K562 (cell line): ENCODE data around the gene GP2. TPM values are rescaled to one million over a fixed set of nuclear protein-coding genes. Genes with fewer than 3 reads are reported as not detected.

Experiments
- C11orf30 ChIP-seq: fragments of 450-650 bp; IDR thresholded peaks from 2 replicates; pipeline ENCODE4 v1.6.1; 2016; ENCODE audit warnings: low read depth, mild to moderate bottlenecking
- EHMT2 ChIP-seq: fragments of 450-650 bp; IDR thresholded peaks from 2 replicates; pipeline ENCODE4 v1.6.1; 2018; ENCODE audit warnings: antibody characterized with exemption
- FOXA1 ChIP-seq: fragments of 450-650 bp; IDR thresholded peaks from 2 replicates; pipeline ENCODE4 v1.6.1; 2016; ENCODE audit warnings: mild to moderate bottlenecking, borderline replicate concordance
- OTX1 ChIP-seq: fragments of 450-650 bp; formaldehyde crosslinking; IDR thresholded peaks from 2 replicates; pipeline ENCODE4 v1.4.0; 2022; ENCODE audit warnings: mild to moderate bottlenecking
- POLR2AphosphoS5 ChIP-seq: IDR thresholded peaks from 2 replicates; pipeline ENCODE4 v1.6.1; 2011; ENCODE audit warnings: mild to moderate bottlenecking, low read depth, low read length, moderate library complexity; ENCODE audit not compliant: control insufficient read depth, insufficient read depth
- SUPT5H ChIP-seq: fragments of 450-650 bp; IDR thresholded peaks from 2 replicates; pipeline ENCODE4 v1.6.1; 2016
- TCF3 ChIP-seq: sonication (generic); formaldehyde crosslinking; IDR thresholded peaks from 2 replicates; pipeline ENCODE4 v1.4.0; 2020; ENCODE audit warnings: mild to moderate bottlenecking, missing genetic modification reagents
- ZNF12 ChIP-seq: sonication (generic); formaldehyde crosslinking; IDR thresholded peaks from 2 replicates; pipeline ENCODE4 v1.4.0; 2020; ENCODE audit warnings: mild to moderate bottlenecking, missing genetic modification reagents
- ZNF507 ChIP-seq: conservative IDR thresholded peaks from 2 replicates; pipeline ENCODE4 v1.6.1; 2017; ENCODE audit warnings: missing genetic modification characterization, missing compliant biosample characterization
- polyA plus RNA-seq, 8 experiments: library from polyadenylated mRNA; depleted of rRNA in 4 of 8; stranded (reverse) in 5 of 8; unstranded in 3 of 8; fragments of >200 nt; fragmentation: Nextera tagmentation in 2 of 8; fragmentation: Illumina TruSeq in 1 of 8; extraction: Ambion mirVana in 2 of 8; extraction: Trizol in 1 of 8; gene quantifications; 2 replicates each; pipeline versions ENCODE4 v1.2.1 to v1.2.3, GENCODE V29; 2011 to 2014; ENCODE audit warnings: inconsistent platforms in 1 of 8, missing spikeins in 1 of 8
- total RNA-seq, 7 experiments: library from RNA; depleted of rRNA in 6 of 7; stranded (reverse); fragments of >200 nt in 6 of 7; fragmentation: Illumina TruSeq in 2 of 7; extraction: Trizol in 2 of 7; gene quantifications; 2 replicates each; pipeline versions ENCODE4 v1.2.1 to v1.2.3, GENCODE V29; 2011 to 2021; ENCODE audit warnings: low replicate concordance in 1 of 7
- TF ChIP-seq, protein P1 (sequence below): fragments of 150-350 bp; IDR thresholded peaks from 2 replicates; pipeline ENCODE4 v1.6.1; 2014; ENCODE audit warnings: low read depth, mild to moderate bottlenecking, low read length, borderline replicate concordance
- TF ChIP-seq, protein P2 (sequence below): fragments of 450-650 bp; formaldehyde crosslinking; conservative IDR thresholded peaks from 2 replicates; pipeline ENCODE4 v1.4.0; 2022; ENCODE audit warnings: mild to moderate bottlenecking, missing genetic modification characterization
- TF ChIP-seq, protein P3 (sequence below), 2 experiments: fragments of 200-800 bp in 1 of 2; sonication (Bioruptor generic) in 1 of 2; sonication (generic) in 1 of 2; formaldehyde crosslinking in 1 of 2; IDR thresholded peaks in 1 of 2; conservative IDR thresholded peaks in 1 of 2; 2 replicates each; pipeline versions ENCODE4 v1.5.0 to v1.6.1; 2016 to 2020; ENCODE audit warnings: missing compliant biosample characterization in 1 of 2, missing genetic modification characterization in 1 of 2, missing genetic modification reagents in 1 of 2

The GP2 gene
- total and polyA plus RNA-seq, 9 of the 15 experiments (the other 6 are each of a cell fraction or from before 2014, with no cell fraction given): 5.9 TPM; not detected in 8

GRCh38 chr16:20355114-20355782, 27.9 kb upstream of the GP2 start (continued):
- TF ChIP-seq, protein P1, sequence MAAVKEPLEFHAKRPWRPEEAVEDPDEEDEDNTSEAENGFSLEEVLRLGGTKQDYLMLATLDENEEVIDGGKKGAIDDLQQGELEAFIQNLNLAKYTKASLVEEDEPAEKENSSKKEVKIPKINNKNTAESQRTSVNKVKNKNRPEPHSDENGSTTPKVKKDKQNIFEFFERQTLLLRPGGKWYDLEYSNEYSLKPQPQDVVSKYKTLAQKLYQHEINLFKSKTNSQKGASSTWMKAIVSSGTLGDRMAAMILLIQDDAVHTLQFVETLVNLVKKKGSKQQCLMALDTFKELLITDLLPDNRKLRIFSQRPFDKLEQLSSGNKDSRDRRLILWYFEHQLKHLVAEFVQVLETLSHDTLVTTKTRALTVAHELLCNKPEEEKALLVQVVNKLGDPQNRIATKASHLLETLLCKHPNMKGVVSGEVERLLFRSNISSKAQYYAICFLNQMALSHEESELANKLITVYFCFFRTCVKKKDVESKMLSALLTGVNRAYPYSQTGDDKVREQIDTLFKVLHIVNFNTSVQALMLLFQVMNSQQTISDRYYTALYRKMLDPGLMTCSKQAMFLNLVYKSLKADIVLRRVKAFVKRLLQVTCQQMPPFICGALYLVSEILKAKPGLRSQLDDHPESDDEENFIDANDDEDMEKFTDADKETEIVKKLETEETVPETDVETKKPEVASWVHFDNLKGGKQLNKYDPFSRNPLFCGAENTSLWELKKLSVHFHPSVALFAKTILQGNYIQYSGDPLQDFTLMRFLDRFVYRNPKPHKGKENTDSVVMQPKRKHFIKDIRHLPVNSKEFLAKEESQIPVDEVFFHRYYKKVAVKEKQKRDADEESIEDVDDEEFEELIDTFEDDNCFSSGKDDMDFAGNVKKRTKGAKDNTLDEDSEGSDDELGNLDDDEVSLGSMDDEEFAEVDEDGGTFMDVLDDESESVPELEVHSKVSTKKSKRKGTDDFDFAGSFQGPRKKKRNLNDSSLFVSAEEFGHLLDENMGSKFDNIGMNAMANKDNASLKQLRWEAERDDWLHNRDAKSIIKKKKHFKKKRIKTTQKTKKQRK: no peak
- TF ChIP-seq FOXA1 (no peak), SUPT5H (no peak), C11orf30 (no peak), EHMT2 (no peak), POLR2AphosphoS5 (no peak), OTX1 (no peak), TCF3 (CRISPR knock-in tag) (no peak), ZNF12 (CRISPR knock-in tag) (no peak), ZNF507 (tag) (no peak)
- TF ChIP-seq, protein P2, sequence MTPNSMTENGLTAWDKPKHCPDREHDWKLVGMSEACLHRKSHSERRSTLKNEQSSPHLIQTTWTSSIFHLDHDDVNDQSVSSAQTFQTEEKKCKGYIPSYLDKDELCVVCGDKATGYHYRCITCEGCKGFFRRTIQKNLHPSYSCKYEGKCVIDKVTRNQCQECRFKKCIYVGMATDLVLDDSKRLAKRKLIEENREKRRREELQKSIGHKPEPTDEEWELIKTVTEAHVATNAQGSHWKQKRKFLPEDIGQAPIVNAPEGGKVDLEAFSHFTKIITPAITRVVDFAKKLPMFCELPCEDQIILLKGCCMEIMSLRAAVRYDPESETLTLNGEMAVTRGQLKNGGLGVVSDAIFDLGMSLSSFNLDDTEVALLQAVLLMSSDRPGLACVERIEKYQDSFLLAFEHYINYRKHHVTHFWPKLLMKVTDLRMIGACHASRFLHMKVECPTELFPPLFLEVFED (CRISPR knock-in tag): no peak
- TF ChIP-seq, protein P3, sequence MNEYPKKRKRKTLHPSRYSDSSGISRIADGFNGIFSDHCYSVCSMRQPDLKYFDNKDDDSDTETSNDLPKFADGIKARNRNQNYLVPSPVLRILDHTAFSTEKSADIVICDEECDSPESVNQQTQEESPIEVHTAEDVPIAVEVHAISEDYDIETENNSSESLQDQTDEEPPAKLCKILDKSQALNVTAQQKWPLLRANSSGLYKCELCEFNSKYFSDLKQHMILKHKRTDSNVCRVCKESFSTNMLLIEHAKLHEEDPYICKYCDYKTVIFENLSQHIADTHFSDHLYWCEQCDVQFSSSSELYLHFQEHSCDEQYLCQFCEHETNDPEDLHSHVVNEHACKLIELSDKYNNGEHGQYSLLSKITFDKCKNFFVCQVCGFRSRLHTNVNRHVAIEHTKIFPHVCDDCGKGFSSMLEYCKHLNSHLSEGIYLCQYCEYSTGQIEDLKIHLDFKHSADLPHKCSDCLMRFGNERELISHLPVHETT (CRISPR knock-in tag; conservative IDR thresholded peaks at IDR 0.05 in 1 of 2, IDR thresholded peaks at IDR 0.05 in 1 of 2): no peak
- TF ChIP-seq, all 486 proteins: peak for 0
